ENCODE results near the gene RBBP5. TPM values are rescaled to one million over a fixed set of nuclear protein-coding genes. Genes with fewer than 3 reads are reported as not detected.

RBBP5 gene, protein sequence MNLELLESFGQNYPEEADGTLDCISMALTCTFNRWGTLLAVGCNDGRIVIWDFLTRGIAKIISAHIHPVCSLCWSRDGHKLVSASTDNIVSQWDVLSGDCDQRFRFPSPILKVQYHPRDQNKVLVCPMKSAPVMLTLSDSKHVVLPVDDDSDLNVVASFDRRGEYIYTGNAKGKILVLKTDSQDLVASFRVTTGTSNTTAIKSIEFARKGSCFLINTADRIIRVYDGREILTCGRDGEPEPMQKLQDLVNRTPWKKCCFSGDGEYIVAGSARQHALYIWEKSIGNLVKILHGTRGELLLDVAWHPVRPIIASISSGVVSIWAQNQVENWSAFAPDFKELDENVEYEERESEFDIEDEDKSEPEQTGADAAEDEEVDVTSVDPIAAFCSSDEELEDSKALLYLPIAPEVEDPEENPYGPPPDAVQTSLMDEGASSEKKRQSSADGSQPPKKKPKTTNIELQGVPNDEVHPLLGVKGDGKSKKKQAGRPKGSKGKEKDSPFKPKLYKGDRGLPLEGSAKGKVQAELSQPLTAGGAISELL
- 19.5 and 26.5 TPM in 2 replicates for total RNA-seq (2014; rRNA removed; shearing (Covaris generic))
- 12.1 and 14.1 TPM in 2 replicates for polyA plus RNA-seq (2016; fragmentation: Nextera tagmentation; extraction: Ambion mirVana)
- long read RNA-seq, full-length matches to known transcripts: 1 of 7 reads
- long read RNA-seq, partial matches to known transcripts: 2 of 7 reads
- long read RNA-seq, other reads (novel, unspliced or antisense): 4 of 7 reads

DNA sequence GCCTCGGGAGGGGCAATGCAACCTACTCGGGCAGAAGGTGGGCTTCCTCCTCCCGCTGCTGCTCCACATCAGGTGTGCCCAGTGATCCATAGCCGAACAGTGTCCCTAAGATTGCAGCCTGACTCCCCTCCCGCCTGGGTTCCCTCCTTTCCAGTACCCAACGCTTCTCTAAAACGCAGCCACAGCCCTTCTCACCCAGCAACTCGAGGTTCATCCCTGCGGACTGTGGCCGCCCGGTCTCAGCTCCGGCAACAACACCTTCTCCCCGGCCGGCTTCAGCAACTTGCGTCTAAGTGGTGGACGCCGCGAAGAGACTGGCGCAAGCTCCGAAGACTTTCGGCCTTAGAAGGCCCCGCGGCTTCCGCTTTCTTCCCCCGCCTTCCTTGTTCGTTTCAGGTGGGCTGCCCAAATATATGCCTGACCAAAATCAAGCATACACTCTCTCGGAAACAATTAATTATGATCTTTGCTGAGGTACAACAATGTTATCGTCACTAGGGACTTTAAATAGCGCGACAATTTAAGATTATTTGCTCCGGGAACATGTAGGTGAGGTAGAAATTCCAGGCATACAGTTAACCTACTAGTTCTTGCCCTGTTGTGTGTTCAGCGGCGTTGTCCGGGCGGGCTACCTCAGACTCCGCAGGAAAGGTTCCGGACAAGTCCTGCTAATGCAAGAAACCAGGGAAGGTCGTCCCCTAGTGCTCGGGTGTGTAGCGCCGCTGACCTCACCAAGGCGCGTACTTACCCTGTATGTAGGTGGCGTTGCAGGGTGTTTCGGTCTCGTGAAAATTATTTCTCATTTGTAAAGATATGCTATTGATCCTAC, at the start of gene RBBP5:
TSS of gene RBBP5 (minus strand) at position 319 of the 829 bp plus-strand sequence. CDS start at position 214, 105 bp downstream.
- peaks cover 9% of the 10 kb centered on the region; the same call in 1 of the 2 replicates for H3K4me1 ChIP-seq (ENCODE audit: insufficient read depth)
- peak within 1 kb of the TSS; percentile 99 for H3K4me2 ChIP-seq
- Mint-ChIP-seq H3K4me1 (peaks cover 12% of the 10 kb centered on the region), H3K4me3 (peak within 1 kb of the TSS; percentile 99), H3K27me3 (ENCODE audit: insufficient read depth, low read depth, poor library complexity) (peaks cover 4% of the 10 kb centered on the region), H3K9me3 (no peaks in the 10 kb centered on the region), H3K27ac (peak within 1 kb of the TSS; percentile 100), H3K36me3 (ENCODE audit: low read depth) (peaks cover 8% of the 10 kb centered on the region; the same call in 2 of the 3 replicates)
- DNase-seq (ENCODE audit: low spot score): peak; percentile 98
- peak; percentile 100 for ATAC-seq
- peaks cover 46% of the 10 kb centered on the region for H3K79me2 ChIP-seq (replicated peaks; ENCODE audit: insufficient read depth)
- peak within 1 kb of the TSS; percentile 91 for H3K4me3 ChIP-seq
- H3K27me3 ChIP-seq (ENCODE audit: insufficient read depth): no peaks in the 10 kb centered on the region
- peak within 1 kb of the TSS; percentile 16 for H2AFZ ChIP-seq
- H4K20me1 ChIP-seq (replicated peaks; ENCODE audit: insufficient read depth): peaks cover 25% of the 10 kb centered on the region
- H3K36me3 ChIP-seq (ENCODE audit: insufficient read depth): no peaks in the 10 kb centered on the region
- H3K27ac ChIP-seq (ENCODE audit: low read depth): peak within 1 kb of the TSS; percentile 74
- H3F3A ChIP-seq (replicated peaks; ENCODE audit: low read depth): no peaks in the 10 kb centered on the region; the same call in 1 of the 2 replicates
- H3K9me2 ChIP-seq (ENCODE audit: insufficient read depth): no peaks in the 10 kb centered on the region
- peak; percentile 88 for TF ChIP-seq CREB1 (CRISPR knock-in tag; IDR thresholded peaks at IDR 0.05; ENCODE audit: low read depth)
- TF ChIP-seq, protein P1, sequence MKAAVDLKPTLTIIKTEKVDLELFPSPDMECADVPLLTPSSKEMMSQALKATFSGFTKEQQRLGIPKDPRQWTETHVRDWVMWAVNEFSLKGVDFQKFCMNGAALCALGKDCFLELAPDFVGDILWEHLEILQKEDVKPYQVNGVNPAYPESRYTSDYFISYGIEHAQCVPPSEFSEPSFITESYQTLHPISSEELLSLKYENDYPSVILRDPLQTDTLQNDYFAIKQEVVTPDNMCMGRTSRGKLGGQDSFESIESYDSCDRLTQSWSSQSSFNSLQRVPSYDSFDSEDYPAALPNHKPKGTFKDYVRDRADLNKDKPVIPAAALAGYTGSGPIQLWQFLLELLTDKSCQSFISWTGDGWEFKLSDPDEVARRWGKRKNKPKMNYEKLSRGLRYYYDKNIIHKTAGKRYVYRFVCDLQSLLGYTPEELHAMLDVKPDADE (IDR thresholded peaks at IDR 0.05): peak; percentile 69
- no peak for TF ChIP-seq STAT1 (IDR thresholded peaks at IDR 0.05; ENCODE audit: unreplicated experiment)
- TF ChIP-seq POLR2AphosphoS5 (IDR thresholded peaks at IDR 0.05; ENCODE audit: low read depth): peak; percentile 92
- TF ChIP-seq EZH2 (IDR thresholded peaks at IDR 0.05; ENCODE audit: low read depth, unreplicated experiment): no peak
- TF ChIP-seq ZNF331 (CRISPR knock-in tag; IDR thresholded peaks at IDR 0.05; ENCODE audit: low read depth): 0 out of 2 replicates have a peak, but pooled peaks have one; percentile 27
- TF ChIP-seq, protein P2, sequence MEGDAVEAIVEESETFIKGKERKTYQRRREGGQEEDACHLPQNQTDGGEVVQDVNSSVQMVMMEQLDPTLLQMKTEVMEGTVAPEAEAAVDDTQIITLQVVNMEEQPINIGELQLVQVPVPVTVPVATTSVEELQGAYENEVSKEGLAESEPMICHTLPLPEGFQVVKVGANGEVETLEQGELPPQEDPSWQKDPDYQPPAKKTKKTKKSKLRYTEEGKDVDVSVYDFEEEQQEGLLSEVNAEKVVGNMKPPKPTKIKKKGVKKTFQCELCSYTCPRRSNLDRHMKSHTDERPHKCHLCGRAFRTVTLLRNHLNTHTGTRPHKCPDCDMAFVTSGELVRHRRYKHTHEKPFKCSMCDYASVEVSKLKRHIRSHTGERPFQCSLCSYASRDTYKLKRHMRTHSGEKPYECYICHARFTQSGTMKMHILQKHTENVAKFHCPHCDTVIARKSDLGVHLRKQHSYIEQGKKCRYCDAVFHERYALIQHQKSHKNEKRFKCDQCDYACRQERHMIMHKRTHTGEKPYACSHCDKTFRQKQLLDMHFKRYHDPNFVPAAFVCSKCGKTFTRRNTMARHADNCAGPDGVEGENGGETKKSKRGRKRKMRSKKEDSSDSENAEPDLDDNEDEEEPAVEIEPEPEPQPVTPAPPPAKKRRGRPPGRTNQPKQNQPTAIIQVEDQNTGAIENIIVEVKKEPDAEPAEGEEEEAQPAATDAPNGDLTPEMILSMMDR (conservative IDR thresholded peaks at IDR 0.05; ENCODE audit: low read depth in 2 of 2): peak; percentile 62 to 85

DNA sequence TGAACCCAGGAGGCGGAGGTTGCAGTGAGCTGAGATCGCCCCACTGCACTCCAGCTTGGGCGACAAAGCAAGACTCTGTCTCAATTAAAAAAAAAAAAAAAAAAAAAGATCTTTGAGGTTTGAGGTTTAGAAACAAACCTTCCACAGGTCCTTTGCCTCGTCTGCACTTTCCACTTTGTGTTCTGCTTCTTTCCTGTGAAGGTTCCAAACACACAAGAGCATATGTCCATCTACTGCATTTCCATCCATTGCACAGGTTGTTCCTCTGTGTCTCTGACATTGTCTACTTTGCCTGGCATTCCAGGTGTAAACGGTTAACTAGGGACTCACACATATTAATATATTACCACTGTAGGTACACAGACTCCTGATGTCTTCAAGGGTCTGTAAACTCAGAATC, 49.6 kb upstream of the RBBP5 start:
- no peak overlapping the region for H2AFZ ChIP-seq
- H3K4me2 ChIP-seq: no peak overlapping the region
- no peaks in the 10 kb centered on the region for H4K20me1 ChIP-seq (replicated peaks; ENCODE audit: insufficient read depth)
- H3K4me1 ChIP-seq (ENCODE audit: insufficient read depth): no peaks in the 10 kb centered on the region
- Mint-ChIP-seq H3K4me3 (no peak overlapping the region), H3K27me3 (ENCODE audit: insufficient read depth, low read depth, poor library complexity) (peaks cover 2% of the 10 kb centered on the region), H3K36me3 (ENCODE audit: low read depth) (peaks cover 15% of the 10 kb centered on the region; the same call in 2 of the 3 replicates), H3K9me3 (no peaks in the 10 kb centered on the region), H3K27ac (no peak overlapping the region), H3K4me1 (peaks cover 4% of the 10 kb centered on the region)
- no peaks in the 10 kb centered on the region for H3K9me2 ChIP-seq (ENCODE audit: insufficient read depth)
- no peak overlapping the region for H3K27ac ChIP-seq (ENCODE audit: low read depth)
- H3K79me2 ChIP-seq (replicated peaks; ENCODE audit: insufficient read depth): no peaks in the 10 kb centered on the region
- H3K4me3 ChIP-seq: no peak overlapping the region
- DNase-seq (ENCODE audit: low spot score): no peak
- H3F3A ChIP-seq (replicated peaks; ENCODE audit: low read depth): no peaks in the 10 kb centered on the region
- no peaks in the 10 kb centered on the region for H3K27me3 ChIP-seq (ENCODE audit: insufficient read depth)
- H3K36me3 ChIP-seq (ENCODE audit: insufficient read depth): no peaks in the 10 kb centered on the region
- ATAC-seq: no peak
- TF ChIP-seq STAT1 (IDR thresholded peaks at IDR 0.05; ENCODE audit: unreplicated experiment) (no peak), EZH2 (IDR thresholded peaks at IDR 0.05; ENCODE audit: low read depth, unreplicated experiment) (no peak), JUNB (IDR thresholded peaks at IDR 0.05; ENCODE audit: unreplicated experiment) (no peak)
